NB4 (cell line): ENCODE results near the gene CCT4.

Experiments
- TF ChIP-seq, protein P1 (sequence below): IDR thresholded peaks from one replicate; pipeline ENCODE4 v1.5.1; 2012; ENCODE audit warnings: low read depth, low read length
- TF ChIP-seq, protein P2 (sequence below): IDR thresholded peaks from 2 replicates; pipeline ENCODE4 v1.6.1; 2011; ENCODE audit warnings: low read depth, low read length

DNA sequence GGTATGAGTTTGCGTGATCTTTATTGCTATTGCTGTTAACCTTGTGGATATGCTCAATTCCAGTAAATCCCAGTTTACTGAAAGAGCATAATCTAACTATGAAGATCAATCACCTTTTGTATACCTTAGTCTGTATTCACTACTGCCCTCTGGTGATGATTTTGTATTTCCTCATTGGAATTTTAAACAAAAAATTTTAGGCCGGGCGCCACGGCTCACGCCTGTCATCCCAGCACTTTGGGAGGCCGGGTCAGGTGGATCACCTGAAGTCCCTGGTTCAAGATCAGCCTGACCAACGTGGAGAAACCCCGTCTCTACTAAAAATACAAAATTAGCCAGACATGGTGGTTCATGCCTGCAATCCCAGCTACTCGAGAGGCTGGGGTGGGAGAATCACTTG is 22.1 kb upstream of the CCT4 start:
- TF ChIP-seq, protein P1, sequence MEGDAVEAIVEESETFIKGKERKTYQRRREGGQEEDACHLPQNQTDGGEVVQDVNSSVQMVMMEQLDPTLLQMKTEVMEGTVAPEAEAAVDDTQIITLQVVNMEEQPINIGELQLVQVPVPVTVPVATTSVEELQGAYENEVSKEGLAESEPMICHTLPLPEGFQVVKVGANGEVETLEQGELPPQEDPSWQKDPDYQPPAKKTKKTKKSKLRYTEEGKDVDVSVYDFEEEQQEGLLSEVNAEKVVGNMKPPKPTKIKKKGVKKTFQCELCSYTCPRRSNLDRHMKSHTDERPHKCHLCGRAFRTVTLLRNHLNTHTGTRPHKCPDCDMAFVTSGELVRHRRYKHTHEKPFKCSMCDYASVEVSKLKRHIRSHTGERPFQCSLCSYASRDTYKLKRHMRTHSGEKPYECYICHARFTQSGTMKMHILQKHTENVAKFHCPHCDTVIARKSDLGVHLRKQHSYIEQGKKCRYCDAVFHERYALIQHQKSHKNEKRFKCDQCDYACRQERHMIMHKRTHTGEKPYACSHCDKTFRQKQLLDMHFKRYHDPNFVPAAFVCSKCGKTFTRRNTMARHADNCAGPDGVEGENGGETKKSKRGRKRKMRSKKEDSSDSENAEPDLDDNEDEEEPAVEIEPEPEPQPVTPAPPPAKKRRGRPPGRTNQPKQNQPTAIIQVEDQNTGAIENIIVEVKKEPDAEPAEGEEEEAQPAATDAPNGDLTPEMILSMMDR, result no peak
- TF ChIP-seq, protein P2, sequence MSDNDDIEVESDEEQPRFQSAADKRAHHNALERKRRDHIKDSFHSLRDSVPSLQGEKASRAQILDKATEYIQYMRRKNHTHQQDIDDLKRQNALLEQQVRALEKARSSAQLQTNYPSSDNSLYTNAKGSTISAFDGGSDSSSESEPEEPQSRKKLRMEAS, result no peak
